ENCODE data around the gene GALNT2. TPM values are rescaled to one million over a fixed set of nuclear protein-coding genes. Genes with fewer than 3 reads are reported as not detected.

Gene GALNT2
- total and polyA plus RNA-seq, 9 of the 15 experiments (the other 6 are each of a cell fraction or from before 2014, with no cell fraction given): 1.6 to 106 (median 51.9) TPM

GRCh38 chr1:230126529-230127104 is 59.6 kb downstream of the GALNT2 start (continued):
- TF ChIP-seq SP2 (IDR thresholded peaks at IDR 0.05; ENCODE audit: extremely low read depth, low read depth, low read length, poor library complexity, severe bottlenecking) (no peak), NUFIP1 (IDR thresholded peaks at IDR 0.05; ENCODE audit: partially characterized antibody) (no peak), MIER1 (IDR thresholded peaks at IDR 0.05; ENCODE audit: low read depth) (no peak), CTCFL (IDR thresholded peaks at IDR 0.05; ENCODE audit: borderline replicate concordance, insufficient read depth, low read depth, low read length, poor library complexity, severe bottlenecking) (no peak), ZNF407 (IDR thresholded peaks at IDR 0.05; ENCODE audit: low read depth) (no peak), ZNF764 (CRISPR knock-in tag; IDR thresholded peaks at IDR 0.05; ENCODE audit: low read depth) (no peak), ZNF696 (CRISPR knock-in tag; conservative IDR thresholded peaks at IDR 0.05) (no peak), NCOA4 (IDR thresholded peaks at IDR 0.05; ENCODE audit: partially characterized antibody) (no peak), AFF1 (IDR thresholded peaks at IDR 0.05; ENCODE audit: low read depth in 1 of 2, partially characterized antibody in 2 of 2) (peak in 1 of 2 experiments; percentile 39), ZBTB9 (CRISPR knock-in tag; IDR thresholded peaks at IDR 0.05) (peak; percentile 66; the same call in 1 of the 2 replicates), PTBP1 (IDR thresholded peaks at IDR 0.05; ENCODE audit: low read depth, low read length) (no peak)

All from K562 (cell line).